Natural killer cell (primary cell): ENCODE data around the gene IGLL1. TPM values are rescaled to one million over a fixed set of nuclear protein-coding genes. Genes with fewer than 3 reads are reported as not detected.
"Not testable (repeated sequence)": the region's sequence is repeated elsewhere in the genome, so short reads cannot be mapped to it uniquely, and the experiment has no call there.

Experiments
- ATAC-seq, 3 donors: fragments of 150-1000 bp in 2 of 3; fragments of 200-7000 bp in 1 of 3; cut with Tn5 transposase; 1 replicate in 1 of 3; 2 replicates in 2 of 3; pipeline ENCODE4 v1.10.0; 2021; ENCODE audit warnings: mild to moderate bottlenecking in 2 of 3, moderate library complexity in 2 of 3
- DNase-seq, 2 donors: peaks; one replicate each; pipeline versions ENCODE4 v3.0.0 to v3.0.0-alpha.2; 2013 to 2021; ENCODE audit warnings: mixed read lengths in 1 of 2
- H3K27ac ChIP-seq: one replicate; pipeline ENCODE4 v1.5.1; 2013; ENCODE audit warnings: mild to moderate bottlenecking, low read length
- H3K27me3 ChIP-seq: one replicate; pipeline ENCODE4 v1.6.1; 2013; ENCODE audit warnings: low read length; ENCODE audit not compliant: control insufficient read depth, insufficient read depth
- H3K36me3 ChIP-seq: one replicate; pipeline ENCODE4 v1.6.1; 2013; ENCODE audit warnings: low read length; ENCODE audit not compliant: control insufficient read depth, insufficient read depth
- H3K4me1 ChIP-seq: one replicate; pipeline ENCODE4 v1.6.1; 2013; ENCODE audit warnings: low read length; ENCODE audit not compliant: control insufficient read depth, insufficient read depth
- H3K4me3 ChIP-seq: one replicate; pipeline ENCODE4 v1.5.1; 2013; ENCODE audit warnings: low read length
- H3K9me3 ChIP-seq: one replicate; pipeline ENCODE4 v1.6.1; 2013; ENCODE audit warnings: low read length; ENCODE audit not compliant: control insufficient read depth, insufficient read depth
- H3K27ac Mint-ChIP-seq, 2 donors: one replicate each; pipeline ENCODE4 v1.8.0; 2022; ENCODE audit warnings: mild to moderate bottlenecking in 2 of 2, mixed read lengths in 2 of 2, moderate library complexity in 1 of 2
- H3K27me3 Mint-ChIP-seq, 2 donors: one replicate each; pipeline ENCODE4 v1.8.0; 2022; ENCODE audit warnings: low read depth in 2 of 2, mixed read lengths in 2 of 2
- H3K36me3 Mint-ChIP-seq: one replicate; pipeline ENCODE4 v1.8.0; 2022; ENCODE audit warnings: mixed read lengths
- H3K4me1 Mint-ChIP-seq, 2 donors: one replicate each; pipeline ENCODE4 v1.8.0; 2022; ENCODE audit warnings: mixed read lengths in 2 of 2
- H3K4me3 Mint-ChIP-seq: one replicate; pipeline ENCODE4 v1.8.0; 2022; ENCODE audit warnings: mild to moderate bottlenecking, moderate library complexity, mixed read lengths
- H3K9me3 Mint-ChIP-seq, 2 donors: one replicate each; pipeline ENCODE4 v1.8.0; 2022; ENCODE audit warnings: mixed read lengths in 2 of 2
- CTCF ChIP-seq: fragments of 200-600 bp; IDR thresholded peaks from one replicate; pipeline ENCODE4 v1.8.0; 2022; ENCODE audit warnings: antibody characterized with exemption
- WGBS: methylation state at CpG from one replicate; pipeline ENCODE4 v1.1.7; 2013; ENCODE audit warnings: missing lambda C conversion rate; ENCODE audit not compliant: insufficient coverage; 5-methylcytosine and 5-hydroxymethylcytosine counted together
- intact Hi-C: fragments of 100-400 bp; cut with micrococcal nuclease; formaldehyde crosslinking; loops from one replicate; pipeline ENCODE4 v1.14.2; 2022
- total RNA-seq, 4 donors: library from RNA; stranded (reverse); fragments of 120-200 nt in 1 of 4; gene quantifications; one replicate each; pipeline versions ENCODE4 v1.2.3 to v1.2.4, GENCODE V29; 2013 to 2022

Gene IGLL1
- total RNA-seq, 3 donors from 2014 or later (not counting 1 experiment from before 2014, with no cell fraction given) = not detected

GRCh38 chr22:23562186-23562585 lies 17.9 kb downstream of the IGLL1 start:
- H3K27me3 ChIP-seq = peaks cover 6% of the 10 kb centered on the region
- intact Hi-C loops = no loop called here
- Mint-ChIP-seq H3K4me3 (no peak overlapping the region), H3K27ac (no peak overlapping the region), H3K27me3 (peaks cover 9 to 19% of the 10 kb centered on the region in 2 donors), H3K4me1 (peaks cover 7 to 8% of the 10 kb centered on the region in 2 donors), H3K36me3 (no peaks in the 10 kb centered on the region), H3K9me3 (no peaks in the 10 kb centered on the region)
- ATAC-seq (no peak), DNase-seq (no peak)
- H3K36me3 ChIP-seq = no peaks in the 10 kb centered on the region
- H3K9me3 ChIP-seq = no peaks in the 10 kb centered on the region
- TF ChIP-seq CTCF = no peak
- WGBS = 79% methylated on average over 4 of the region's 4 CpGs
- H3K4me3 ChIP-seq = no peak overlapping the region
- peaks cover 14% of the 10 kb centered on the region for H3K4me1 ChIP-seq
- H3K27ac ChIP-seq = no peak overlapping the region

GRCh38 chr22:23561025-23561510 lies 19.0 kb downstream of the IGLL1 start:
- H3K9me3 ChIP-seq, DNase-seq, H3K9me3 Mint-ChIP-seq, H3K27ac Mint-ChIP-seq, H3K27me3 ChIP-seq, ATAC-seq, H3K36me3 ChIP-seq, H3K4me1 Mint-ChIP-seq, H3K27ac ChIP-seq, H3K4me1 ChIP-seq, H3K36me3 Mint-ChIP-seq, intact Hi-C loops, H3K4me3 Mint-ChIP-seq, H3K4me3 ChIP-seq: not testable (repeated sequence)
- WGBS = 93% methylated on average over 14 of the region's 24 CpGs
- H3K27me3 Mint-ChIP-seq = peaks cover 8 to 15% of the 10 kb centered on the region in 2 donors

- ATAC-seq, H3K4me1 ChIP-seq, intact Hi-C loops, H3K9me3 Mint-ChIP-seq, H3K9me3 ChIP-seq, H3K27me3 ChIP-seq, DNase-seq, H3K36me3 Mint-ChIP-seq, H3K4me1 Mint-ChIP-seq, H3K4me3 Mint-ChIP-seq, H3K27me3 Mint-ChIP-seq, H3K36me3 ChIP-seq, H3K27ac Mint-ChIP-seq, H3K27ac ChIP-seq, H3K4me3 ChIP-seq: not testable (repeated sequence)
- WGBS = 100% methylated on average over 1 of the region's 1 CpG
Observed at GRCh38 chr22:23560215-23560614, 19.9 kb downstream of the IGLL1 start.

GRCh38 chr22:23557467-23557866 lies 22.6 kb downstream of the IGLL1 start:
- Mint-ChIP-seq H3K4me3 (no peak overlapping the region), H3K4me1 (no peaks in the 10 kb centered on the region), H3K9me3 (no peaks in the 10 kb centered on the region), H3K36me3 (no peaks in the 10 kb centered on the region), H3K27ac (no peak overlapping the region), H3K27me3 (peaks cover 3 to 8% of the 10 kb centered on the region in 2 donors)
- no peak for TF ChIP-seq CTCF
- H3K9me3 ChIP-seq = no peaks in the 10 kb centered on the region
- no peak overlapping the region for H3K27ac ChIP-seq
- H3K27me3 ChIP-seq = peaks cover 2% of the 10 kb centered on the region
- no peak overlapping the region for H3K4me3 ChIP-seq
- intact Hi-C loops = no loop called here
- no peaks in the 10 kb centered on the region for H3K4me1 ChIP-seq
- DNase-seq (no peak), ATAC-seq (no peak)
- WGBS = 70% methylated on average over 3 of the region's 4 CpGs
- no peaks in the 10 kb centered on the region for H3K36me3 ChIP-seq
